ENCODE data around the gene MAS1. TPM values are rescaled to one million over a fixed set of nuclear protein-coding genes. Genes with fewer than 3 reads are reported as not detected.
"Not testable (repeated sequence)": the region's sequence is repeated elsewhere in the genome, so short reads cannot be mapped to it uniquely, and the experiment has no call there.

MAS1 gene
- total RNA-seq, 1 experiment from 2014 or later: 0.04 TPM

DNA sequence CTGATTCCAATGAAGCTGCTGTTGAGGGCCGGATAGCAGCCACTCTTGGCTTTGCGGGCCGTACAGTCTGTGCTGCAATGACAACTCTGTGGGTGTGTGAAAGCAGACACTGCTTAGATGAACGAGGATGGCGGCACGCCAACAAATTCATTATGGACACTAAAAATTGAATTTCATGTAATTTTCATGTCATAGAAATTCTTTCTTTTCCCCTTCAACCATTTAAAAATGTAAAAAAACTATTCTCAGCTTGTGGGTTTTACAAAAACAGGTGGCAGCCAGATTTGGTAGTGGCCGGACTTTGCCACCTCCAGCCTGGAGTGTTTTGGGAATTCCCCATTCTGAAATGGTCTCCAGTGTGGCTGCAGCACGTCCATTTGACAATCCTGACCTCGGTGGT is 26.0 kb downstream of the MAS1 start:
- H3K27me3 ChIP-seq: peaks cover 4% of the 10 kb centered on the region; the same call in 1 of the 2 replicates
- H3K27ac ChIP-seq: no peak overlapping the region
- H3K4me3 ChIP-seq: no peak overlapping the region
- no peaks in the 10 kb centered on the region for H3K36me3 ChIP-seq
- DNase-seq: peak in 1 of 2 experiments; percentile 27
- no peaks in the 10 kb centered on the region for H3K4me1 ChIP-seq
- no peaks in the 10 kb centered on the region for H3K9me3 ChIP-seq (replicated peaks)

- Histone ChIP-seq H3K4me3 (no peak overlapping the region), H3K27ac (no peak overlapping the region), H3K9me3 (replicated peaks) (peaks cover 1% of the 10 kb centered on the region; the same call in 1 of the 2 replicates), H3K4me1 (no peaks in the 10 kb centered on the region), H3K27me3 (no peaks in the 10 kb centered on the region), H3K36me3 (no peaks in the 10 kb centered on the region)
- no peak for DNase-seq
These were observed 28.3 kb downstream of the MAS1 start for GRCh38 chr6:159919011-159919511.

DNA sequence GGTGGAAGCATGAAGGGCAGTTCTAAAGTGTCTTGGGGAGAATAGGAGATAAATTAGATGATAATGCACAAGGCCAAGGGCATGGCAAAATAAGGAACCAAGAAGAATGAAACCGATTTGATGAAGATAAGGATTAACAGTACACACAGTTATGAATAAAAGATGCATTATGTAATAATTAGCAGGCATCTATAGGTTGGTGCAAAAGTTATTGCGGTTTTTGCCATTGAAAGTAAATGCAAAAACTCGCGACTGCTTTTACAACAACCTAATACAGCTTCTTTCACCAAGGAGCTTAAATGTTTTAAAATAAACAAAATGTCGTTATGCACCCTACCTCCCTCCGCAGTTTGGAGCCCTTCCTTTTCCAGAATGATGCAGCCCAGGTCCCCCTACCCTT is 29.0 kb downstream of the MAS1 start:
- H3K36me3 ChIP-seq: no peaks in the 10 kb centered on the region
- no peaks in the 10 kb centered on the region for H3K27me3 ChIP-seq
- peaks cover 5% of the 10 kb centered on the region; the same call in 1 of the 2 replicates for H3K9me3 ChIP-seq (replicated peaks)
- no peaks in the 10 kb centered on the region for H3K4me1 ChIP-seq
- DNase-seq: no peak
- no peak overlapping the region for H3K27ac ChIP-seq
- H3K4me3 ChIP-seq: no peak overlapping the region

- not testable (repeated sequence) for DNase-seq; H3K4me3 ChIP-seq; H3K36me3 ChIP-seq; H3K4me1 ChIP-seq; H3K27ac ChIP-seq; H3K9me3 ChIP-seq (replicated peaks); H3K27me3 ChIP-seq
These were observed 33.4 kb downstream of the MAS1 start for GRCh38 chr6:159924150-159924549.

DNA sequence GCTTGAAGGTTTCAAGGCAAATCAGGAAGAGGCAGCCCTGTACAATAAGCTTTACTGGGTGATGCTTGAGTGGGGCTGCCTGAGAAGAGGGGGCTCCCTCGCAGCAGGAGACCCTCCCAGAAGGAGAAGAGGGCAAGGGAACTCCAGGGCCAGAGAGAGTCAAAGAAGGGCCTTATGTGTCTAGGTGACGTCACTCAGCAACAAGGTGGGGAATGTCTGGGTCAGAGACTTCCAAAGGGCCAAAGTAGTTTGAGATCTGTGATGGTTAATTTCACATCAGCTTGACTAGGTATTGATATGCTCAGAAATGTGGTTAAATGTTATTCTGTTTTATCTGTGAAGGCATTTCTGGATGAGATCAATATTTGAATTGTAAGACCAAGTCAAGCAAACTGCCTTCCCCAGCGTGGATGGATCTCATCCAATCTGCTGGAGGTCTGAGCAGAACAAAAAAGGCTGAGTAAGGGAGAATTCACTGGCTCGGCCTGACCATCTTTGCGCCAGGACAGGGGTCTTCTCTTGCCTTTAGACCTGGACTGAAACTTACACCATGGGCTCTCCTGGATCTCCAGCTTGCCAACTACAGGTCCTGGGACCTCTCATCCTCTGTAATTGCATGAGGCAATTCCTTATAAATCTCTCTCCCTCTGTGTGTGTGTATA is 35.9 kb downstream of the MAS1 start:
- Histone ChIP-seq H3K27ac (no peak overlapping the region), H3K4me1 (no peaks in the 10 kb centered on the region; the same call in 1 of the 2 replicates), H3K4me3 (no peak overlapping the region), H3K27me3 (no peaks in the 10 kb centered on the region), H3K36me3 (no peaks in the 10 kb centered on the region), H3K9me3 (replicated peaks) (peaks cover 5% of the 10 kb centered on the region; the same call in 1 of the 2 replicates)
- DNase-seq: no peak

GRCh38 chr6:159929819-159930218 is 39.0 kb downstream of the MAS1 start:
- H3K27ac ChIP-seq: no peak overlapping the region
- no peaks in the 10 kb centered on the region for H3K36me3 ChIP-seq
- no peak overlapping the region for H3K4me3 ChIP-seq
- no peaks in the 10 kb centered on the region; the same call in 1 of the 2 replicates for H3K4me1 ChIP-seq
- no peaks in the 10 kb centered on the region for H3K27me3 ChIP-seq
- H3K9me3 ChIP-seq (replicated peaks): no peaks in the 10 kb centered on the region
- DNase-seq: peak; percentile 57 to 78

DNA sequence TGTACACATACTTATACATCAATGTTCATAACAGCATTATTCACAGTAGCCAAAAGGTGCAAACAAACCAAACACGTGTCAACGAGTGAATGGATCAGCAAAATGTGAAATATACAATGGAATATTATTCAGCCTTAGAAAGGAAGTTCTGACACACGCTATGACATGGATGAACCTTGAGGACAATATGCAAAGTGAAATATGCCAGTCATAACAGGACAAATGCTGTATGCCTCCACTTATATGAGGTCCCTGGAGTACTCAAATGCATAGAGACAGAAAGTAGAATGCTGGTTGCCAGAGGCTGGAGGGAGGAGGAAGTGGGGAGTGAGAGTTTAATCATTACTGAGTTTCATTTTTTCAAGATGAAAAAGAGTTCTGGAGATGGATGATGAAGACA is 40.3 kb downstream of the MAS1 start:
- Histone ChIP-seq H3K9me3 (replicated peaks) (peaks cover 3% of the 10 kb centered on the region; the same call in 1 of the 2 replicates), H3K27me3 (no peaks in the 10 kb centered on the region), H3K36me3 (no peaks in the 10 kb centered on the region), H3K4me1 (no peaks in the 10 kb centered on the region; the same call in 1 of the 2 replicates), H3K4me3 (no peak overlapping the region), H3K27ac (no peak overlapping the region)
- no peak for DNase-seq

DNA sequence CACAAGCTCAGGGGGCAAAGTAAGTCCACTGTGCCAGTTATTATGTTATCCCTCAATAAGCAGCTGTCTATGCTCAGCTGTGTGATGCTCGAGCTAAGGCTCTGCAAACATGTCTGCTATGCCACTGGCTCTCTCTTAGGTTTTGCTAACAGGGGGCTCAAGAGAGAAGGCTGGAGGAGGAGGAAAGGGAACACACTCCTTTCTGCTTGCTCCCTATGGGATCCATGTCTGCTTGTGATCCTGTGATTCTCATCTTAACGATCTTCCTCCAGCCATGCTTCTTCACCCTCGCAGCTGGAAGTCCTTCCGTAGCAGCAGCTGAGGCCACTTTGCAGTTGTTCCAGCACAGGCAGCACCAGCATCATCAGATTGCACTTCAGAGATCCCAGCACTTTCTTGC is 41.1 kb downstream of the MAS1 start:
- peak overlapping the region; percentile 4 for H3K4me3 ChIP-seq
- H3K27ac ChIP-seq: no peak overlapping the region
- H3K4me1 ChIP-seq: no peaks in the 10 kb centered on the region; the same call in 1 of the 2 replicates
- H3K36me3 ChIP-seq: no peaks in the 10 kb centered on the region
- H3K9me3 ChIP-seq (replicated peaks): peaks cover 3% of the 10 kb centered on the region; the same call in 1 of the 2 replicates
- peak in 1 of 2 experiments; percentile 50 for DNase-seq
- no peaks in the 10 kb centered on the region for H3K27me3 ChIP-seq

DNA sequence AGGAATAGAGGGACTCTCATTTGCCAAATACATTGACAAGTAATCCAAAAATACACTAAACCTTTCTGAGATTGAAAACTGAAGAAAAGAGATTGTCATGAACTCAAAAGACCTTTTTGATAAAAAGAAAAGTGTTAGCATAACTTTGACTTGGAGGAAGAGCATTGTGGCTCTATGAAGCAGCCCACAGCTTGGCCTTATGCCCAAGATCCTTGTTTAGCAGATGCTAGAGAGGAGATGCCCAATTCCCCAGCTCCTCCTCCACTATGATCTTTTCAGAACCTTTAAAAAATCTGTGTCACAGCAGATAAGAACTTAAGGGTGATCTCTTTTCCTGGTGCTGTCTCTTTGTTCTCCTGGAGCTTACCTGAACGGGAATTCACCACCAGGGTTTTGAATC is 42.3 kb downstream of the MAS1 start:
- DNase-seq: no peak
- H3K4me3 ChIP-seq: no peak overlapping the region
- no peaks in the 10 kb centered on the region; the same call in 1 of the 2 replicates for H3K4me1 ChIP-seq
- H3K9me3 ChIP-seq (replicated peaks): peaks cover 3% of the 10 kb centered on the region; the same call in 1 of the 2 replicates
- no peaks in the 10 kb centered on the region for H3K36me3 ChIP-seq
- H3K27ac ChIP-seq: no peak overlapping the region
- no peaks in the 10 kb centered on the region for H3K27me3 ChIP-seq

DNA sequence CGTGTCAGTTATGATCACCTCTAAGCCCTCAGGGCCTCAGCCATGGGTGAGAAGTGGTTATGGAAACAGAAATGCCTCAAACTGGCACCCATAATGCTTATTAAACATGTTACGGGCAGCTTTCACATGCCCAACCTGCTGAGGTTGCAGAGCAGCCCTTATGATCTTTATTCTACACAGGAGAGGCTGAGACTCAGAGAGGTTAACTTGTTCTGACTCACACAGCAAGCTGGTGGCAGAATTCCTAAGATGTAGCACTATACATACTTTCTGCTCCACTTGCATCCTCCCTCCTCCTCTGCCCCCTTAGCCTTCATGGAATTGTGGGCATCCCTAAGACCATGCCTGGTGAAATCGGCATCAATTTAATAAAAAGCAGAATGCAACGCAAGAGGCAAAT is 43.4 kb downstream of the MAS1 start:
- H3K4me1 ChIP-seq: no peaks in the 10 kb centered on the region; the same call in 1 of the 2 replicates
- peaks cover 3% of the 10 kb centered on the region; the same call in 1 of the 2 replicates for H3K9me3 ChIP-seq (replicated peaks)
- no peak overlapping the region for H3K27ac ChIP-seq
- DNase-seq: no peak
- no peak overlapping the region for H3K4me3 ChIP-seq
- no peaks in the 10 kb centered on the region for H3K27me3 ChIP-seq
- no peaks in the 10 kb centered on the region for H3K36me3 ChIP-seq

- H3K36me3 ChIP-seq: no peaks in the 10 kb centered on the region
- no peaks in the 10 kb centered on the region for H3K27me3 ChIP-seq
- H3K4me1 ChIP-seq: no peaks in the 10 kb centered on the region; the same call in 1 of the 2 replicates
- no peak overlapping the region for H3K27ac ChIP-seq
- H3K9me3 ChIP-seq (replicated peaks): peaks cover 3% of the 10 kb centered on the region; the same call in 1 of the 2 replicates
- no peak overlapping the region for H3K4me3 ChIP-seq
- DNase-seq: no peak
These were observed 44.3 kb downstream of the MAS1 start for GRCh38 chr6:159935065-159935464.

DNA sequence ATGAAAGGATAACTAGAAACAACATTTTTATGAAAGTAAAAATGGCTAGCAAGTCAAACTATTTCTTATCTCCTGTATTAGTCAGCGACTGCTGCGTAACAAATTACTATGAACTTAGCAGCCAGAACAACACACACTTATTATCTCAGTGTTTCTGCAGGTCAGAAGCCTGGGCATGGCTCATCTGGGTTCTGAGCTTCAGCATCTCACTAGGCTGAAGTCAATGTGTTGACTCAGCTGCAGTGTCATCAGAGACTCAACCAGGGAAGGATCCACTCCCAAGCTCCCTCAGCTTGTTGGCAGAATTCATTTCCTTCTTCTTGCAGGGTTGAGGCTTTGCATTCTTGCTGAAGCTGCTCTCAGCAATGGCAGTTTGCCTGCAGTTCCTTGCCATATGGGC is 44.8 kb downstream of the MAS1 start:
- Histone ChIP-seq H3K36me3 (no peaks in the 10 kb centered on the region), H3K27ac (no peak overlapping the region), H3K4me1 (no peaks in the 10 kb centered on the region; the same call in 1 of the 2 replicates), H3K4me3 (no peak overlapping the region), H3K9me3 (replicated peaks) (peaks cover 3% of the 10 kb centered on the region; the same call in 1 of the 2 replicates), H3K27me3 (no peaks in the 10 kb centered on the region)
- DNase-seq: no peak

GRCh38 chr6:159939591-159940016 is 48.8 kb downstream of the MAS1 start:
- no peak overlapping the region for H3K27ac ChIP-seq
- no peak for DNase-seq
- H3K27me3 ChIP-seq: no peaks in the 10 kb centered on the region

More at GRCh38 chr6:159939591-159940016, 48.8 kb downstream of the MAS1 start:
- Histone ChIP-seq H3K4me1 (no peaks in the 10 kb centered on the region), H3K36me3 (no peaks in the 10 kb centered on the region), H3K4me3 (no peak overlapping the region), H3K9me3 (replicated peaks) (peaks cover 14% of the 10 kb centered on the region)
